ENCODE measurements around the gene DMRTA2.

DMRTA2 gene

GRCh38 chr1:50373532-50373931 is 49.7 kb downstream of the DMRTA2 start:
- no peak for DNase-seq (ENCODE audit: low spot score)

- DNase-seq (ENCODE audit: low spot score): peak; percentile 39
Observed at GRCh38 chr1:50371749-50372148, 51.5 kb downstream of the DMRTA2 start.

- no peak for DNase-seq (ENCODE audit: low spot score)
Observed at GRCh38 chr1:50369830-50370229, 53.4 kb downstream of the DMRTA2 start.

- DNase-seq (ENCODE audit: low spot score): no peak
Observed at GRCh38 chr1:50369008-50369634, 54.1 kb downstream of the DMRTA2 start.

GRCh38 chr1:50368179-50369007 is 54.9 kb downstream of the DMRTA2 start:
- DNase-seq (ENCODE audit: low spot score): peak; percentile 34
